Measurements from ENCODE around the gene XKR3.

DNA sequence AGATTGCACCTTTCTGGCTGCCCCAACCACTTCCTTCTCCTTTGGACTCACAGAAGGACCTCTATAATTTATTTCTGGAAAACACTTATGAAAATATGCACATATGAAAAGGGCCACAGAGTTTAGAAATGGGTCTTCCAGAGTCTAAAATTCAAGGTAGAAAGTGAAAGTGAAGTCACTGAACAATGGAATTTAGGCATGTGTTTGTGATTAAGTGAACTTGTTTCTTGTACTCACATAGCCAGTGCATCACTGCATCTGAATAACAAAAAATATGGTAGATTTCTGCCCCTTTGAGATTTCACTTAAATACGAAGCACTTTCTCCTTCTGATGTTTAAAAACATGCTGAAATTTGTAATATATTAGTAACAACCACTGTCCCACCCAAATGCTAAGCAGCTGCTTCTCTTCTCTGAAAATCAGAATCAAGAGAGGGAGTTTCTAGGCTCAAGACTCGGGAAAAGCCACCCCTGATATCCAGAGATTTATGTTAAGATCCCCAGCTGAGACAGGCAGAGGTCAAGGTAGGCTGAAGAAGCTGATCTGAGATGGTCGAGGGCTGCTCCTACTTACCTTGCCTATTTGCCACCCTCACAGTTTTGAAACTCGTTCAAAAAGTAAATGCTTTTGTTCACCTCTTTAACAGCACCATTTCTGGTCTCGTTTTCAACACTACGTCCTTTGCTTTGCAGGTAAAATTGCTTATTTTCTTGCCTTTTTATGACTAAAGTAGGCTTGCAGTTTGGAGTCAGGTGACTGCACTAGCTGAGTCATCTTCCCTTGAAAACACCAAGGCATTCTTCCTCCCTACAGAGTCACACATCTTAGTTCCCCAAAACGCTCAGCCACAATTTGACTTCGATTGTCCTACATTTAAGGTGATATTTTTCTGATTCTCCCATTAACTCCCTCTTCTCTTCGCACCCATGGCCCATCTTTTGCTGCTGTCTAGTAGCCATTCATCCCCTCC lies at the start of gene XKR3:
- TF ChIP-seq, protein P1, sequence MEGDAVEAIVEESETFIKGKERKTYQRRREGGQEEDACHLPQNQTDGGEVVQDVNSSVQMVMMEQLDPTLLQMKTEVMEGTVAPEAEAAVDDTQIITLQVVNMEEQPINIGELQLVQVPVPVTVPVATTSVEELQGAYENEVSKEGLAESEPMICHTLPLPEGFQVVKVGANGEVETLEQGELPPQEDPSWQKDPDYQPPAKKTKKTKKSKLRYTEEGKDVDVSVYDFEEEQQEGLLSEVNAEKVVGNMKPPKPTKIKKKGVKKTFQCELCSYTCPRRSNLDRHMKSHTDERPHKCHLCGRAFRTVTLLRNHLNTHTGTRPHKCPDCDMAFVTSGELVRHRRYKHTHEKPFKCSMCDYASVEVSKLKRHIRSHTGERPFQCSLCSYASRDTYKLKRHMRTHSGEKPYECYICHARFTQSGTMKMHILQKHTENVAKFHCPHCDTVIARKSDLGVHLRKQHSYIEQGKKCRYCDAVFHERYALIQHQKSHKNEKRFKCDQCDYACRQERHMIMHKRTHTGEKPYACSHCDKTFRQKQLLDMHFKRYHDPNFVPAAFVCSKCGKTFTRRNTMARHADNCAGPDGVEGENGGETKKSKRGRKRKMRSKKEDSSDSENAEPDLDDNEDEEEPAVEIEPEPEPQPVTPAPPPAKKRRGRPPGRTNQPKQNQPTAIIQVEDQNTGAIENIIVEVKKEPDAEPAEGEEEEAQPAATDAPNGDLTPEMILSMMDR (IDR thresholded peaks at IDR 0.05; ENCODE audit: poor library complexity), result no peak
- TF ChIP-seq EZH2phosphoT487 (IDR thresholded peaks at IDR 0.05; ENCODE audit: low read depth, severe bottlenecking, unreplicated experiment), result no peak
- no peak for TF ChIP-seq EZH2 (IDR thresholded peaks at IDR 0.05; ENCODE audit: borderline replicate concordance)
